Measurements from ENCODE around the gene UNC5CL.
A peak's percentile ranks its signal among the peaks of the same experiment; 100 is the strongest.

UNC5CL gene

DNA sequence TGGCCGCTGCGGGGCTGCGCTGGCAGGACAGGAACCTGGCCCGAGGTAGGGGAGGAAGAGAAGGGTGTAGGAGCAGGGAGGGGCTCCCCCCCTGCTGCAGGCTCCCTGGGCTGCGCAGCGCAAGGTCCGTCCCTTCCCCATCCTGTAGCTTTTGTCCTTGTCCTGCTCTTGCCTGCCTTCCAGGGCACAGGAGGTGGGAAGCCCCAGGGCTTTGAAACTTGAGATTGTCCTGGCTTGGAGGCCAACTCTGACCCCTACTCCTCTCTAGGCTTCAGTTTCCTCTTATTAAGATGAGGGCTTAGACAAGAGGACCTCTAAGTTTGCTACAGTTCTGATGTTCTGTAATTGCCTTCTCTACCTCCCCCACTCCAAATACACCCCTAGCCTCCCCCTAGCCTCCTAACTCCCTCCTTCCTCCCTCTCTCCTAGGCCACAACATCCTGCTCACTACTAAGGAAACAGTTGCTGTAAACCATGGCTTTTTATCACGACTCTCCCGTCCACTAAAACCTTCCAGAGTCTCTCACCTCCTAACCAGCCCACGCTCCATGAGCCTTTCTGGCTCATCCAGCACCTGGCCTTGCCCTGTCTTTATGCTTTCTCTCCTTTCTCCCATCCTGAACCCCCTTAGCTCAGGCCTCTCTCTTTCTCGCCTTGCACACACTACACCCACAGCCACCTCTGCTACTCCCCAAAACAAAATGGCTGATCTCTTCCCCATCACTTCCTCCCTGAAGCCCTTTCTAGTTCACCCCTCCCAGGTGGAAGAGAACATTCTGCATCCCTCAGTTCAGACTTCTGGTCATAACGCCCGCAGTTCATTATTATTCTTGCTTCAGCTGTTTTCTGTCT lies 10.2 kb downstream of the UNC5CL start:
- TF ChIP-seq, protein P1, sequence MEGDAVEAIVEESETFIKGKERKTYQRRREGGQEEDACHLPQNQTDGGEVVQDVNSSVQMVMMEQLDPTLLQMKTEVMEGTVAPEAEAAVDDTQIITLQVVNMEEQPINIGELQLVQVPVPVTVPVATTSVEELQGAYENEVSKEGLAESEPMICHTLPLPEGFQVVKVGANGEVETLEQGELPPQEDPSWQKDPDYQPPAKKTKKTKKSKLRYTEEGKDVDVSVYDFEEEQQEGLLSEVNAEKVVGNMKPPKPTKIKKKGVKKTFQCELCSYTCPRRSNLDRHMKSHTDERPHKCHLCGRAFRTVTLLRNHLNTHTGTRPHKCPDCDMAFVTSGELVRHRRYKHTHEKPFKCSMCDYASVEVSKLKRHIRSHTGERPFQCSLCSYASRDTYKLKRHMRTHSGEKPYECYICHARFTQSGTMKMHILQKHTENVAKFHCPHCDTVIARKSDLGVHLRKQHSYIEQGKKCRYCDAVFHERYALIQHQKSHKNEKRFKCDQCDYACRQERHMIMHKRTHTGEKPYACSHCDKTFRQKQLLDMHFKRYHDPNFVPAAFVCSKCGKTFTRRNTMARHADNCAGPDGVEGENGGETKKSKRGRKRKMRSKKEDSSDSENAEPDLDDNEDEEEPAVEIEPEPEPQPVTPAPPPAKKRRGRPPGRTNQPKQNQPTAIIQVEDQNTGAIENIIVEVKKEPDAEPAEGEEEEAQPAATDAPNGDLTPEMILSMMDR (conservative IDR thresholded peaks at IDR 0.05; ENCODE audit: low read depth, low read length), result no peak

DNA sequence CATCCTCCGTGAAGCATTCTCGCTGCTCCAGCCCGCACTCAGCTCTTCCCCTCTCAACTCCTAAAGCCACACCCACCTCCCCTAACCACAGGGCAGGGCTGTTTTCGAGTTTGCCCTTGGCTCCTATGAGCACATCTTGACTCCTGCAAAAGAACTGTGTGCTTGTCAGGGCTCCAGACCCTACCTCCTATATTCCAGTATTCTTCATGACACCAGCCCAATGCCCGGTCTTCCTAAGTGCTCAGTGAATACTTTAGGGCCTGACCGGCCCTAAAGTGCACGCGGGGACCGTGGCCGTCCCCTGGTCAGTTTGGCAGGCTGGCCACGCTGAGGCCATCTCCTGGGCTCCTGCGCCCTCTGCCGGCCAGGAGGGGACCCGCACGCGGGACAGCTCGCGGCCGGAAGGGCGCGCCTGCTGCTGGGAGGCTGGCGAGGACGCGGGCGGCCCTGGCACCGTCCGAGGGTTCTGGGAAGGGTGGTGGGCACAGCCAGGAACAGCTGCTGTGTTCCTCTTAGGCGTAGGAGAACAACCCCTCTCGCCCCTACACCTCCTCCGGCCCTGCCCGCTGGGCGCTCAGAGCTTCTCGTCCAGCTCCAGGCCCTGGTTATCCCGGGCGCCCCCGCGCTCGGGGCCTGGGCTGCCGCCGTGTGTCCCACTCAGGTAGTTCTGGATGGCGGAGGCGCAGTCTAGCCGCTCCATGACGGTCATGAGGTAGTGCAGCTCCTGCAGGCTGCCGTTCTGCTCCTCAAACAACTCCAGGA lies 11.0 kb downstream of the UNC5CL start:
- TF ChIP-seq, protein P1 (conservative IDR thresholded peaks at IDR 0.05; ENCODE audit: low read depth, low read length), result peak; percentile 88
- H3K4me3 ChIP-seq (ENCODE audit: low read length), result peak overlapping the region; percentile 53
- DNase-seq (ENCODE audit: low read depth), result no peak

More for the DNA sequence above, 10.2 kb downstream of the UNC5CL start:
- DNase-seq (ENCODE audit: low read depth), result no peak
- H3K4me3 ChIP-seq (ENCODE audit: low read length), result peak overlapping the region; percentile 53

DNA sequence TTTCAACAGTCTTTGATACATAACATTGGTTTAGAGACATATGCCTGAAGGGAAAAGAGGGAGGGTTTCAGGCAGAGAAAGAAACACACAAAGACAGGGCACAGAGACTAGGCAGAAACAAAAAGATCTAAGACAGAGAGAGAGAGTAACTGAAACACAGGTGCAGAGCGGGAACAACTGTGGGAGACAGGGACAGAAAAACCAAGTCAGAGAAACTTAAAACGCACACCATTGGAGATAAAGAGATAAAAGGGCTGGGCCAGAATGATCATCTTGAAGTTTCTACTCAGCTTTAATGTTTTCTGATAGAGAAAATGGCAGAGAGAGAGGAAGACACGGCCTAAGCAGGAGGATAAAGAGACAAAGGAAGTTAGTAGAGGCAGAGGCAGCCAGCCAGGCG lies 11.8 kb downstream of the UNC5CL start:
- DNase-seq (ENCODE audit: low read depth), result no peak
- no peak overlapping the region for H3K4me3 ChIP-seq (ENCODE audit: low read length)
- TF ChIP-seq, protein P1 (conservative IDR thresholded peaks at IDR 0.05; ENCODE audit: low read depth, low read length), result no peak

DNA sequence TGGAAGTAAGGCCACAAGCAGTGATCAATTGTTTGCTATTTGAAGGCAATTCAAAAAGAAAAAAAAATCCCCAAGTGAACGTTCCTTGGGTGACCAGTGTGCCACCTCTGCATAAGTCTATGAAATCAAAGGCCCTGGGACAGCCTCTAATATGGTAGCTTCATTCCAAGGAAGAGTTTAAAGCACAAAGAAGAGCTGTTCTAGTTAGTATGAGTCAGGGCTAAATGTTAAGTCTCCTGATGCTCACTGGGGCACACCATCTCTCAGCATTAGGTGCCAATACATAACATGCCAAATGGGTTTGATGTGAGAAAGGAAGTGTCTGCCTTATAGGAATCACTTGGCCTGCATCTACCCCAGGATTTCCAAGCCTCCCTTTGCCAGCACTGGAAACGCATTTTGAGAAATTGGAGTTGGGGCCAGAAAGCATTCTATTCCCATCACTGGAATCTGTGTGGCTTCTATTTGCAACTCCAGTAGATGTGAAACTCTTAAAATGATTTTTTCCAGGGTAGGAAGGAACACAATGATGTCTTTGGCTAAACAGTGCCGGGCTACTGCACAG lies 13.0 kb downstream of the UNC5CL start:
- TF ChIP-seq, protein P1 (conservative IDR thresholded peaks at IDR 0.05; ENCODE audit: low read depth, low read length), result no peak
- no peak for DNase-seq (ENCODE audit: low read depth)
- no peak overlapping the region for H3K4me3 ChIP-seq (ENCODE audit: low read length)

DNA sequence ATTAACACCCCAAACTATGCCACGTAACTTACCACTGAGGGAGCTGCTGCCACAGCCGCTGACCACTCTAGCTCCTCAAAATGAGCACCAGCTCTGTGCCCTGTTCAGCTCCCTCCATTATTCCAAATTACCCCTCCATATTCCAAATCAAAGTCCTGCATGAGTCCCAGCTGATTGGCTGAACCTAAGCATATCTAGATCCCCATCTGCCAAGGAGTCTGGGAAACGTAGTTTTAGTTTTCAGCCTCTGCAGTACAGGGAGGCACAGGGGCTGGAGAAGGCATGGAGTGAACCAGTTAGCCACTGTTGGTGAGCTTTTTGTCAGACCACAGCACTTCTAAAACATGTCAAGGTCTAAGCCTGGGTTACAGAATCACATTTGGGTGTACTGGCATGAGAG lies 15.9 kb downstream of the UNC5CL start:
- DNase-seq (ENCODE audit: low read depth), result no peak
- no peak overlapping the region for H3K4me3 ChIP-seq (ENCODE audit: low read length)
- TF ChIP-seq, protein P1 (conservative IDR thresholded peaks at IDR 0.05; ENCODE audit: low read depth, low read length), result no peak

DNA sequence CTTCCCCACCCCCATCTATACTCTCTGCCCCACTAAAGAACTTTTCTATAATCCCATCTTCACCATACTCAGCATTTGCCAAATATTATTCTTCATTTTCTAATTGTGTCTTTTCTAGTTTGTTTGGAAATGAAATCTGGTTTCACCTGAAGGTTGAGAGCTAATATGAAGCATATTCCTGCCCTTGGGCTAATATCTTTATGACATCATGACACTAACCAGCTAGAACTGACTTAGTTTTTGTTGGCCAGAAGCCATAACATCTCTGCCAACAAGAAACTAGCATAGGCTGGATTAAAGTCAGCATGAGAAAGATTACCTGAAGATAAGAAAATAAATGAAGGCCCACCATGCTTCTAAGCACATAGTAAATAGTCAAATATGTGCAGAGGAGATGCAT lies 16.7 kb downstream of the UNC5CL start:
- TF ChIP-seq, protein P1 (conservative IDR thresholded peaks at IDR 0.05; ENCODE audit: low read depth, low read length), result no peak
- H3K4me3 ChIP-seq (ENCODE audit: low read length), result no peak overlapping the region
- no peak for DNase-seq (ENCODE audit: low read depth)

All from retinal pigment epithelial cell (primary cell).